Activated effector memory CD4-positive, alpha-beta T cell treated with anti-CD3 and anti-CD28 coated beads, Interleukin-2, amount 50 U/mL, for 16 hours (primary cell): ENCODE results near the gene AQP12B.
"Not testable (repeated sequence)": the region's sequence is repeated elsewhere in the genome, so short reads cannot be mapped to it uniquely, and the experiment has no call there.

Source experiments
- DNase-seq: peaks from one replicate; pipeline ENCODE4 v3.0.0-alpha.2; 2020

Gene AQP12B

GRCh38 chr2:240682431-240683224, at the start of gene AQP12B:
AQP12B (minus strand) TSS chr2:240682885; CDS start chr2:240682837, 48 bp downstream.
- DNase-seq, result not testable (repeated sequence)

GRCh38 chr2:240732184-240732583, 49.5 kb upstream of the AQP12B start:
- DNase-seq, result no peak

- no peak for DNase-seq
Observed at GRCh38 chr2:240731178-240731545, 48.5 kb upstream of the AQP12B start.

GRCh38 chr2:240730501-240731177, 48.0 kb upstream of the AQP12B start:
- DNase-seq, result no peak

GRCh38 chr2:240728827-240729226, 46.1 kb upstream of the AQP12B start:
- DNase-seq, result no peak

- DNase-seq, result no peak
Observed at GRCh38 chr2:240728361-240728760, 45.7 kb upstream of the AQP12B start.

- DNase-seq, result no peak
Observed at GRCh38 chr2:240727913-240728312, 45.2 kb upstream of the AQP12B start.

GRCh38 chr2:240727439-240727838, 44.8 kb upstream of the AQP12B start:
- DNase-seq, result no peak

GRCh38 chr2:240726876-240727275, 44.2 kb upstream of the AQP12B start:
- DNase-seq, result no peak

- DNase-seq, result no peak
Observed at GRCh38 chr2:240725671-240726070, 43.0 kb upstream of the AQP12B start.

- DNase-seq, result no peak
Observed at GRCh38 chr2:240725266-240725665, 42.6 kb upstream of the AQP12B start.

GRCh38 chr2:240724431-240724830, 41.7 kb upstream of the AQP12B start:
- DNase-seq, result no peak

- DNase-seq, result no peak
Observed at GRCh38 chr2:240723851-240724250, 41.2 kb upstream of the AQP12B start.

- no peak for DNase-seq
Observed at GRCh38 chr2:240722796-240723735, 40.4 kb upstream of the AQP12B start.

- DNase-seq, result no peak
Observed at GRCh38 chr2:240722376-240722775, 39.7 kb upstream of the AQP12B start.

- DNase-seq, result no peak
Observed at GRCh38 chr2:240721596-240722180, 39.0 kb upstream of the AQP12B start.

- no peak for DNase-seq
Observed at GRCh38 chr2:240720686-240721595, 38.3 kb upstream of the AQP12B start.

- DNase-seq, result no peak
Observed at GRCh38 chr2:240719676-240720545, 37.2 kb upstream of the AQP12B start.

- no peak for DNase-seq
Observed at GRCh38 chr2:240718896-240719490, 36.3 kb upstream of the AQP12B start.
